Liver (tissue), 9 donors: ENCODE measurements around the gene RAF1. TPM values are rescaled to one million over a fixed set of nuclear protein-coding genes. Genes with fewer than 3 reads are reported as not detected.

Experiments used
- DNase-seq: peaks from one replicate; pipeline ENCODE4 v3.0.0-alpha.2; 2017; ENCODE audit warnings: low spot score
- H3K27ac ChIP-seq, 2 donors: one replicate each; pipeline ENCODE4 v1.7.0; 2013; ENCODE audit warnings: inconsistent platforms in 2 of 2, low read length in 2 of 2, control low read depth in 1 of 2, low read depth in 1 of 2, mild to moderate bottlenecking in 1 of 2
- H3K27me3 ChIP-seq, 4 donors: one replicate each; pipeline versions ENCODE4 v1.6.1 to v1.7.0; 2013; ENCODE audit warnings: low read length in 3 of 4, inconsistent platforms in 1 of 4, mild to moderate bottlenecking in 1 of 4, moderate library complexity in 1 of 4; ENCODE audit not compliant: control insufficient read depth in 4 of 4, insufficient read depth in 4 of 4
- H3K36me3 ChIP-seq, 4 donors: one replicate each; pipeline versions ENCODE4 v1.6.1 to v1.7.0; 2013; ENCODE audit warnings: low read length in 3 of 4, mild to moderate bottlenecking in 3 of 4, low read depth in 1 of 4, moderate library complexity in 1 of 4; ENCODE audit not compliant: control insufficient read depth in 4 of 4, insufficient read depth in 3 of 4
- H3K4me1 ChIP-seq, 4 donors: one replicate each; pipeline versions ENCODE4 v1.6.1 to v1.7.0; 2013; ENCODE audit warnings: low read length in 3 of 4, mild to moderate bottlenecking in 3 of 4, moderate library complexity in 1 of 4; ENCODE audit not compliant: control insufficient read depth in 4 of 4, insufficient read depth in 4 of 4
- H3K4me3 ChIP-seq, 3 donors: one replicate each; pipeline versions ENCODE4 v1.6.1 to v1.7.0; 2013; ENCODE audit warnings: low read length in 3 of 3, control low read depth in 1 of 3, low read depth in 1 of 3, mild to moderate bottlenecking in 1 of 3
- H3K9ac ChIP-seq, 2 donors: one replicate each; pipeline ENCODE4 v1.7.0; 2013; ENCODE audit warnings: low read length in 2 of 2, mild to moderate bottlenecking in 2 of 2, moderate library complexity in 2 of 2, control low read depth in 1 of 2, low read depth in 1 of 2
- H3K9me3 ChIP-seq, 4 donors: one replicate each; pipeline versions ENCODE4 v1.6.1 to v1.7.0; 2013; ENCODE audit warnings: low read length in 3 of 4; ENCODE audit not compliant: control insufficient read depth in 4 of 4
- EGR1 ChIP-seq, 2 donors: IDR thresholded peaks; 2 replicates each; pipeline ENCODE4 v1.6.1; 2016 to 2018; ENCODE audit warnings: antibody characterized with exemption in 2 of 2, low read depth in 2 of 2
- FOXA1 ChIP-seq: IDR thresholded peaks from 2 replicates; pipeline ENCODE4 v1.6.1; 2016; ENCODE audit warnings: antibody characterized with exemption
- FOXA2 ChIP-seq: IDR thresholded peaks from 2 replicates; pipeline ENCODE4 v1.6.1; 2016; ENCODE audit warnings: antibody characterized with exemption
- GABPA ChIP-seq, 2 donors: IDR thresholded peaks in 1 of 2; conservative IDR thresholded peaks in 1 of 2; 2 replicates each; pipeline ENCODE4 v1.6.1; 2016; ENCODE audit warnings: antibody characterized with exemption in 2 of 2, mild to moderate bottlenecking in 1 of 2, moderate library complexity in 1 of 2
- HNF4A ChIP-seq, 2 donors: conservative IDR thresholded peaks; 2 replicates each; pipeline ENCODE4 v1.6.1; 2016; ENCODE audit warnings: antibody characterized with exemption in 2 of 2, mild to moderate bottlenecking in 2 of 2
- HNF4G ChIP-seq: IDR thresholded peaks from 2 replicates; pipeline ENCODE4 v1.6.1; 2016; ENCODE audit warnings: antibody characterized with exemption
- JUND ChIP-seq, 2 donors: IDR thresholded peaks; 2 replicates each; pipeline ENCODE4 v1.6.1; 2016; ENCODE audit warnings: antibody characterized with exemption in 2 of 2
- MAX ChIP-seq: IDR thresholded peaks from 2 replicates; pipeline ENCODE4 v1.6.1; 2016; ENCODE audit warnings: antibody characterized with exemption
- NR2F2 ChIP-seq: IDR thresholded peaks from 2 replicates; pipeline ENCODE4 v1.6.1; 2016; ENCODE audit warnings: antibody characterized with exemption
- RAD21 ChIP-seq, 2 donors: IDR thresholded peaks; 2 replicates each; pipeline ENCODE4 v1.6.1; 2016; ENCODE audit warnings: antibody characterized with exemption in 2 of 2, mild to moderate bottlenecking in 2 of 2
- RXRA ChIP-seq, 2 donors: IDR thresholded peaks; 2 replicates each; pipeline ENCODE4 v1.6.1; 2017 to 2018; ENCODE audit warnings: antibody characterized with exemption in 2 of 2, mild to moderate bottlenecking in 1 of 2
- SP1 ChIP-seq: IDR thresholded peaks from 2 replicates; pipeline ENCODE4 v1.6.1; 2018; ENCODE audit warnings: antibody characterized with exemption, mild to moderate bottlenecking
- TAF1 ChIP-seq: conservative IDR thresholded peaks from 2 replicates; pipeline ENCODE4 v1.6.1; 2016; ENCODE audit warnings: antibody characterized with exemption, mild to moderate bottlenecking
- YY1 ChIP-seq: IDR thresholded peaks from 2 replicates; pipeline ENCODE4 v1.6.1; 2016; ENCODE audit warnings: antibody characterized with exemption, mild to moderate bottlenecking
- ZBTB33 ChIP-seq: IDR thresholded peaks from 2 replicates; pipeline ENCODE4 v1.6.1; 2016; ENCODE audit warnings: antibody characterized with exemption
- WGBS: extraction: QIAGEN DNeasy Blood & Tissue Kit; methylation state at CpG from one replicate; pipeline ENCODE4 v1.1.7; 2013; 5-methylcytosine and 5-hydroxymethylcytosine counted together
- polyA plus RNA-seq, 2 donors: library from polyadenylated mRNA; stranded (reverse) in 1 of 2; unstranded in 1 of 2; fragments of 200-250 nt in 1 of 2; fragments of >200 nt in 1 of 2; fragmentation: Nextera tagmentation in 1 of 2; extraction: Ambion mirVana in 1 of 2; gene quantifications; one replicate each; pipeline versions ENCODE4 v1.2.1 to v1.2.3, GENCODE V29; 2013 to 2015
- total RNA-seq, 2 donors: library from RNA; depleted of rRNA; stranded (reverse); fragments of >200 nt; gene quantifications; one replicate each; pipeline ENCODE4 v1.2.3, GENCODE V29; 2014
- TF ChIP-seq, protein P1 (sequence below): IDR thresholded peaks from 2 replicates; pipeline ENCODE4 v1.6.1; 2016; ENCODE audit warnings: antibody characterized with exemption
- TF ChIP-seq, protein P2 (sequence below): fragments of 150-350 bp; IDR thresholded peaks from 2 replicates; pipeline ENCODE4 v1.5.1; 2017; ENCODE audit warnings: improper control_type of control experiment, low read depth, low read length; ENCODE audit not compliant: missing input control
- TF ChIP-seq, protein P3 (sequence below): IDR thresholded peaks from 2 replicates; pipeline ENCODE4 v1.6.1; 2016; ENCODE audit warnings: antibody characterized with exemption, mild to moderate bottlenecking
- donor health status: healthy.
- donor health status: healthy.
- donor health status: healthy.
- donor health status: healthy.
- donor health status: healthy.

The RAF1 gene
- total and polyA plus RNA-seq, 4 donors: 44.3 to 92.3 (median 63.2) TPM

GRCh38 chr3:12566976-12567375, 96.9 kb downstream of the RAF1 start:
- Histone ChIP-seq H3K9ac (no peak overlapping the region), H3K36me3 (peaks cover 7 to 24% (median 21%) of the 10 kb centered on the region in 4 donors), H3K27ac (no peak overlapping the region), H3K9me3 (no peaks in the 10 kb centered on the region), H3K27me3 (no peaks in the 10 kb centered on the region), H3K4me1 (no peaks in the 10 kb centered on the region), H3K4me3 (no peak overlapping the region)
- TF ChIP-seq MAX (no peak), YY1 (no peak), NR2F2 (no peak), ZBTB33 (no peak), FOXA1 (no peak), RXRA (IDR thresholded peaks at IDR 0.05) (no peak), SP1 (no peak)
- DNase-seq: no peak

- TF ChIP-seq FOXA2 (no peak), HNF4A (conservative IDR thresholded peaks at IDR 0.05) (no peak), RAD21 (IDR thresholded peaks at IDR 0.05) (no peak), YY1 (no peak), RXRA (IDR thresholded peaks at IDR 0.05) (no peak), HNF4G (no peak), FOXA1 (no peak), EGR1 (IDR thresholded peaks at IDR 0.05; ENCODE audit: low read depth in 2 of 2) (no peak), SP1 (no peak), GABPA (IDR thresholded peaks at IDR 0.05 in 1 of 2, conservative IDR thresholded peaks at IDR 0.05 in 1 of 2) (no peak), ZBTB33 (no peak), JUND (IDR thresholded peaks at IDR 0.05) (no peak), TAF1 (no peak), NR2F2 (no peak), MAX (no peak)
- TF ChIP-seq, protein P1, sequence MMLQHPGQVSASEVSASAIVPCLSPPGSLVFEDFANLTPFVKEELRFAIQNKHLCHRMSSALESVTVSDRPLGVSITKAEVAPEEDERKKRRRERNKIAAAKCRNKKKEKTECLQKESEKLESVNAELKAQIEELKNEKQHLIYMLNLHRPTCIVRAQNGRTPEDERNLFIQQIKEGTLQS: no peak
- TF ChIP-seq, protein P2, sequence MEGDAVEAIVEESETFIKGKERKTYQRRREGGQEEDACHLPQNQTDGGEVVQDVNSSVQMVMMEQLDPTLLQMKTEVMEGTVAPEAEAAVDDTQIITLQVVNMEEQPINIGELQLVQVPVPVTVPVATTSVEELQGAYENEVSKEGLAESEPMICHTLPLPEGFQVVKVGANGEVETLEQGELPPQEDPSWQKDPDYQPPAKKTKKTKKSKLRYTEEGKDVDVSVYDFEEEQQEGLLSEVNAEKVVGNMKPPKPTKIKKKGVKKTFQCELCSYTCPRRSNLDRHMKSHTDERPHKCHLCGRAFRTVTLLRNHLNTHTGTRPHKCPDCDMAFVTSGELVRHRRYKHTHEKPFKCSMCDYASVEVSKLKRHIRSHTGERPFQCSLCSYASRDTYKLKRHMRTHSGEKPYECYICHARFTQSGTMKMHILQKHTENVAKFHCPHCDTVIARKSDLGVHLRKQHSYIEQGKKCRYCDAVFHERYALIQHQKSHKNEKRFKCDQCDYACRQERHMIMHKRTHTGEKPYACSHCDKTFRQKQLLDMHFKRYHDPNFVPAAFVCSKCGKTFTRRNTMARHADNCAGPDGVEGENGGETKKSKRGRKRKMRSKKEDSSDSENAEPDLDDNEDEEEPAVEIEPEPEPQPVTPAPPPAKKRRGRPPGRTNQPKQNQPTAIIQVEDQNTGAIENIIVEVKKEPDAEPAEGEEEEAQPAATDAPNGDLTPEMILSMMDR: no peak
- TF ChIP-seq, protein P3, sequence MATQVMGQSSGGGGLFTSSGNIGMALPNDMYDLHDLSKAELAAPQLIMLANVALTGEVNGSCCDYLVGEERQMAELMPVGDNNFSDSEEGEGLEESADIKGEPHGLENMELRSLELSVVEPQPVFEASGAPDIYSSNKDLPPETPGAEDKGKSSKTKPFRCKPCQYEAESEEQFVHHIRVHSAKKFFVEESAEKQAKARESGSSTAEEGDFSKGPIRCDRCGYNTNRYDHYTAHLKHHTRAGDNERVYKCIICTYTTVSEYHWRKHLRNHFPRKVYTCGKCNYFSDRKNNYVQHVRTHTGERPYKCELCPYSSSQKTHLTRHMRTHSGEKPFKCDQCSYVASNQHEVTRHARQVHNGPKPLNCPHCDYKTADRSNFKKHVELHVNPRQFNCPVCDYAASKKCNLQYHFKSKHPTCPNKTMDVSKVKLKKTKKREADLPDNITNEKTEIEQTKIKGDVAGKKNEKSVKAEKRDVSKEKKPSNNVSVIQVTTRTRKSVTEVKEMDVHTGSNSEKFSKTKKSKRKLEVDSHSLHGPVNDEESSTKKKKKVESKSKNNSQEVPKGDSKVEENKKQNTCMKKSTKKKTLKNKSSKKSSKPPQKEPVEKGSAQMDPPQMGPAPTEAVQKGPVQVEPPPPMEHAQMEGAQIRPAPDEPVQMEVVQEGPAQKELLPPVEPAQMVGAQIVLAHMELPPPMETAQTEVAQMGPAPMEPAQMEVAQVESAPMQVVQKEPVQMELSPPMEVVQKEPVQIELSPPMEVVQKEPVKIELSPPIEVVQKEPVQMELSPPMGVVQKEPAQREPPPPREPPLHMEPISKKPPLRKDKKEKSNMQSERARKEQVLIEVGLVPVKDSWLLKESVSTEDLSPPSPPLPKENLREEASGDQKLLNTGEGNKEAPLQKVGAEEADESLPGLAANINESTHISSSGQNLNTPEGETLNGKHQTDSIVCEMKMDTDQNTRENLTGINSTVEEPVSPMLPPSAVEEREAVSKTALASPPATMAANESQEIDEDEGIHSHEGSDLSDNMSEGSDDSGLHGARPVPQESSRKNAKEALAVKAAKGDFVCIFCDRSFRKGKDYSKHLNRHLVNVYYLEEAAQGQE: no peak
- H3K27me3 ChIP-seq: no peaks in the 10 kb centered on the region
- H3K9me3 ChIP-seq: no peaks in the 10 kb centered on the region
- H3K4me3 ChIP-seq: no peak overlapping the region
- H3K4me1 ChIP-seq: peaks cover 0 to 27% (median 18%) of the 10 kb centered on the region in 4 donors
- DNase-seq: no peak
- no peak overlapping the region for H3K9ac ChIP-seq
- H3K27ac ChIP-seq: no peak overlapping the region
- WGBS: 85% methylated on average over 1 of the region's 1 CpG
- H3K36me3 ChIP-seq: no peaks in the 10 kb centered on the region
Measured at GRCh38 chr3:12562451-12562850, 101.5 kb downstream of the RAF1 start.
